ENCODE results near the gene SORCS2.

DNA sequence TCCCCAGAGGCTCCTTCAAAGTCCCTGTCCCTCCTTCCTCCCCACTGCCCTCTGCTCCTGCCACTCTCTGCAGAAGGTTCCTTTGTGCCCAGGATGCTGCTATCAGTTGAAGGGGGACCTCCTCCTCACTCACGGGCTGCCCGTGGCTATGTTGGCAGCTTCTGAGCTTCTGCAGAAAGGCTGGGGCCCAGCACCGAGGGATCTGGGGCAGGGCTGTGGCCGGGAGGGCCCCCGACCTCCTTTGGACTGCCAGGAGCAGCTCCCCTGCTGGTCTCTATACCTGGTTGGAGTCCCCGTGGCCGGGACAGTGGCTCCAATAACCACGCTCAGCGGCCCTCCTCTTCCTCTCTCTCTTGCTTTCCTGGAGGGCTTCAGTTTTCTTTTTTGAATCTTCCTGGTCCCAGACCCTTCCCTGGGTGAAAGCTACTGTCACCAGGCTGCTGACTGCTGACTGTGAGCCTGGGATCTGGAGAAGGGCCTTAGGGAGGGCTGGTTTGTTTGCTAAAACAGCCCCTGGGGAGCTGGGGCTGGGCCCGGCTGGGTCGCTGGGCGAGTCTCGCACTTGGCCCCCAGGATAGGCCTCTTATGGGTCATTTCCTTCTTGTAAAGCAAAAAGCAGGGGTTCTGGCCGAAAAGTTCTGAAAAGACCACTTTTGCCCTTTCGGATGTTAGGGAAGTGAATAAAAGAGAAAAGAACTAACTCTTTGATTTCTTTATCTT, 46.9 kb downstream of the SORCS2 start:
- TF ChIP-seq, protein P1, sequence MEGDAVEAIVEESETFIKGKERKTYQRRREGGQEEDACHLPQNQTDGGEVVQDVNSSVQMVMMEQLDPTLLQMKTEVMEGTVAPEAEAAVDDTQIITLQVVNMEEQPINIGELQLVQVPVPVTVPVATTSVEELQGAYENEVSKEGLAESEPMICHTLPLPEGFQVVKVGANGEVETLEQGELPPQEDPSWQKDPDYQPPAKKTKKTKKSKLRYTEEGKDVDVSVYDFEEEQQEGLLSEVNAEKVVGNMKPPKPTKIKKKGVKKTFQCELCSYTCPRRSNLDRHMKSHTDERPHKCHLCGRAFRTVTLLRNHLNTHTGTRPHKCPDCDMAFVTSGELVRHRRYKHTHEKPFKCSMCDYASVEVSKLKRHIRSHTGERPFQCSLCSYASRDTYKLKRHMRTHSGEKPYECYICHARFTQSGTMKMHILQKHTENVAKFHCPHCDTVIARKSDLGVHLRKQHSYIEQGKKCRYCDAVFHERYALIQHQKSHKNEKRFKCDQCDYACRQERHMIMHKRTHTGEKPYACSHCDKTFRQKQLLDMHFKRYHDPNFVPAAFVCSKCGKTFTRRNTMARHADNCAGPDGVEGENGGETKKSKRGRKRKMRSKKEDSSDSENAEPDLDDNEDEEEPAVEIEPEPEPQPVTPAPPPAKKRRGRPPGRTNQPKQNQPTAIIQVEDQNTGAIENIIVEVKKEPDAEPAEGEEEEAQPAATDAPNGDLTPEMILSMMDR (IDR thresholded peaks at IDR 0.05; ENCODE audit: insufficient read depth, low read depth, low read length) = no peak
- TF ChIP-seq EZH2 (IDR thresholded peaks at IDR 0.05; ENCODE audit: insufficient read depth, low read length) = no peak

Data from astrocyte (in vitro differentiated cells and primary cell).